Non-pigmented ciliary epithelial cell (primary cell): ENCODE measurements around the gene NCK2.

Experiments
- DNase-seq: peaks from one replicate; pipeline ENCODE4 v3.0.0-alpha.2; 2010; ENCODE audit warnings: low read depth

NCK2 gene

GRCh38 chr2:105814291-105814940 lies 69.7 kb downstream of the NCK2 start:
- no peak for DNase-seq

DNA sequence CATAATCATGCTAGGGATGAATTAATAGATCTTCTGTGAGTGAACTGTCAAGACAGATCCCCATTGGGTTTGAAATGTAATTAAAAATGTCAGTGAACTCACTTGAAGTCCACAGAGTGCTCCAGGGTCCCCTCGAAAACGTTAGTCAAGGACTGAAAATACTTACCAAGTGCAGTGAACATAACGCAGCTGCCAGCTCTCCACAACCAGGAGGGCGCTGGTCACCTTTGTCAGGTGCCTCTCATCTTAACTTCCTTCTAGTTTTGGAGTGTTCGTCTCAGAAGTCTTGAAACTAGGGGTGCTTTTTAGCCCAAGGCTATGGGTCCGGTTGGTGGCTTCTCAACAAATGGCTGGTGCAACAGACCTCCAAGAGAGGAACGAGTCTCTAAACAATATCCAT lies 70.7 kb downstream of the NCK2 start:
- no peak for DNase-seq

DNA sequence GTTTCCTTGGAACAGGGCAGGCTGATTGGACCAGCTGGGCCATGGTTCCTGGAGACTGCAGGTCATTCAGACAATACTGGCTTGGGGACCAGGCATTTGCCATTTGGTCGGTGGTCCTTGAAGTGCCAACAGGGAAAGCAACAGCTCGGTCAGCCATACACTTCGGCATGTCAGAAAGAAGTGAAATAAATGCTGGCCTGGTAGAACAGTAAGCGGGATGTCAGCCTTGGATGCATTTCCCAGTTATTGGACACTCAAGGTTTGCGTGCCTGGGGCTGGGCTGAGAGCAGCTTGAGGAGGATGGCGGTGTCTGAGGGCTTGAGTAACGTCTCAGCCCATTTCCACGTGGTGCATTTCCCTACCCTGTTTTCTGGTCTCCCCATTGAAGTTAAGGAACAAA lies 75.4 kb downstream of the NCK2 start:
- no peak for DNase-seq

GRCh38 chr2:105820691-105821090 lies 76.0 kb downstream of the NCK2 start:
- no peak for DNase-seq

DNA sequence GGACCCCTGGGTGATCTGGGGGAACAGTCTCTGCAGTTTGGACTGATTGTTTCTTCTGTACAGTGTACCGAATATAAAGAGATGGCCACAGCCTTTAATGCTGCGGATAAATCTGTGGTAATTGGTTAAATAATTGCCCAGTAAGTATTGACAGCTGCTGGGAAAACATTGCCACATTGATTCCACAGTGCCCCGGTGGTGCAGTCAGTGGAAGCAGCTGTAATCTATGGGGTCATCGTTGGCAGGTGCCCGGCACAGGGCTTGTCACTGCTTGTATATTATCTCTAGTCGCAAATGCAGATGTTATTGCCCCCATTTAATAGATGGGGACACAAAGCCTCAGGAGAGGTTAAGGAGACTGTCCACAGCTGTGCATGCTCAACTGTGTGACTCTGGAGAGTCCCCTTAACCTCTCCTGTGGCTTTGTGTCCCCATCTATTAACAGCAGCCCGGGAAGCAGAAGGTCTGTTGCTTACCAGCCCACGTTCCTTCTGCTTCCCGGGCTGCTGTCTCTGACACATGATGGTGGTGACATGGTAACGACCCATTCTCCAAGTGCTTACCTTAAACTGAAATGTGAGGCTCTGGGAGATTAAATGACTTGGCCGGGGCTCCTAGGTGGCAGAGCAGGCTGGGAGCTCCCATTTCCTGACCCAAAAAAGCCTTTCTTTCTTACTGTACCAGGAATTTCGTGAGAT lies 76.9 kb downstream of the NCK2 start:
- DNase-seq: no peak

- DNase-seq: no peak
Measured at GRCh38 chr2:105822186-105822585, 77.5 kb downstream of the NCK2 start.

GRCh38 chr2:105824446-105824845 lies 79.7 kb downstream of the NCK2 start:
- no peak for DNase-seq

GRCh38 chr2:105827351-105828096 lies 82.8 kb downstream of the NCK2 start:
- DNase-seq: no peak

DNA sequence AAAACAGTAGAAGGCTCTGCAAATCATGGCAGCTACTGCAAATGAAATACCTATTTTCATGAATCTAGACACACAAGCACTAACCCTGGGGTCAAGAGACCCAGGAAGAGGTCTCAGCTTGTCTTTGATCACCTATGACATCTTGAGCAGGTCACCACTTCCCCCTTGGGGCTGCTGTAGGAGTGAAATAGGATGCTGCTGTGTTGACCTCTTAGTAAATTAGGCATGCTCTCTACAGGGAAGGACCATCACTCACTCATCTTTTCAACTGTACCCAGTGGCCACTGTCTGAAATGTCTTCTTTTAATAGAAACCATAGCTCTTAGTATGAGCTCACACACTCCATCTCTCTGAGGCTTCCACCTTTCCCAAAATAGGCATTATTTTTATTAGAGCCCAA lies 83.8 kb downstream of the NCK2 start:
- no peak for DNase-seq

GRCh38 chr2:105834931-105835330 lies 90.2 kb downstream of the NCK2 start:
- DNase-seq: no peak

DNA sequence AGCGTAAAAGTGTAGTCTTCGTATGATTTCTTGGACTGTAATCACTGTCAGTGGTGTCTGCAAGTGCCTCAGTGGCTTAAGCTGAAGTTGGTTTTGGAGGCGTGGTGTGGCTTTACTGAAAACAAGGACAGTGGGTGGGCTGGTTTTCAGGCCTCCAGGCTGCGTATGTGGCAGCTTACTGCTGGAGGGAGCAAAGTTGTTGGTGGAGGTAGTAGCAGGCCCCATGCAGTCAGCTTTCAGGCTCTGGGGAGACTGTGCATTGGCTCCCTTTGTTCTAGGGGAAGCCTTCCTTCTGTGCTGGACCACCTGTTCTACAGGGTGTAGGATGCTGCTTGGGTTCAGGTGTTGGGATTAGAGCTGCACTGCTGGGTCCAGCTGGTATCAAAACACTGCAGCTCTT lies 91.6 kb downstream of the NCK2 start:
- no peak for DNase-seq

- no peak for DNase-seq
Measured at GRCh38 chr2:105836840-105837692, 92.4 kb downstream of the NCK2 start.

DNA sequence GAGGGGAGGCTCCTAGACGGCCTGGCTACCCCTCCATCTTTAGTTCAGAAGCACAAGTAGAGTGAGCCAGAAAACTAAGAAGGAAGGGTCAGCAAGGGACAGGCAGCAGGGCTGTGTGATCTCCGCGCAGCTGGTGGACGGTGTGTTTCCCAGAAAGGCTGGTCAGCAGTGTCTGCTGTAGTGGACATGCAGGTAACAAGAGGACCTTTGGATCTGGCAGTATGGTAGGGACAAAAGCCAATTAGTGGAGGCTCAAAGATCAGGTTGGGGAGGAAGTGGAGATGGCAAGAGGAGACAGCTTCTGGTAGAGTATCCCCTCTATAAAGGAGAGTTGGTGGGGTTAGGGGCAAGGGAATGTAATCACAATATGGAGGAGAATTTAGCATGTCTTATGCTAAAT lies 95.1 kb downstream of the NCK2 start:
- DNase-seq: no peak

GRCh38 chr2:105840933-105841332 lies 96.2 kb downstream of the NCK2 start:
- DNase-seq: no peak

DNA sequence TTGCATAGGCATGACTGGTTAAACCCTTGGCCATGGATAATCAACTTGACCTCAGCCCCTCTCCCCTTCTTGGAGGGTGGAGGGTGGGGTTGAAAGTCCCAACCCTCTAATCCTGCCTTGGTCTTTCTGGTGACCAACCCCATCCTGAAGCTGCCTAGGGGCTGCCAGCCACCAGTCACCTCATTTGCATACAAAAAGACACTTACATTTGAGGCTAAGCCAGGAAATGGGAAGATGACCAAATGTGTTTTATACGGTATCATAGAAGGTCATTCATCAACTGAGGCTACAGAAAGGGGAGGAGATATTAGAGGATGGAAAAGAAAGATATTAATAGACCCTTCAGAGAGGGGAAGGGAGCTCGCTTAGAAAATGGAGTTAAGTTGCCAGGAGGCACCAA lies 96.8 kb downstream of the NCK2 start:
- no peak for DNase-seq

DNA sequence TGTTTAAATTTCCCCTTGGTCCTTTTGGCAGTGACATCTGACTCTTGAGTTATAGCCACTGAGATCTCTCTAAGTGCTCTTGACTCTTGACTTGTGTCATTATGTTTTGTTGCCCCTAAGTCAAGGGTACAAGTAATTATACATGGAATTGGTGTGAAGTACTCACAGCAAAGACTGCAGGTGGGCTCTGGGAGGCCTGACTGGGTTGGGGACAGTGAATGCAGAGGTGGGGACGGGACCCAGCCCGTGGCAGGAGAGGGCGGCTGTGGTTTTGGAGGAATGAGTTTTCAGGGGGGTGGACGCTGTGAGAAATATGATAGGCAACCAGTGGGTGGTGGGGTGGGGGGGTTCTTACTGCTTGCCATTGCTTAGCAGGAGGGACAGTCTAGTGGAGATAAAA lies 97.8 kb downstream of the NCK2 start:
- no peak for DNase-seq

DNA sequence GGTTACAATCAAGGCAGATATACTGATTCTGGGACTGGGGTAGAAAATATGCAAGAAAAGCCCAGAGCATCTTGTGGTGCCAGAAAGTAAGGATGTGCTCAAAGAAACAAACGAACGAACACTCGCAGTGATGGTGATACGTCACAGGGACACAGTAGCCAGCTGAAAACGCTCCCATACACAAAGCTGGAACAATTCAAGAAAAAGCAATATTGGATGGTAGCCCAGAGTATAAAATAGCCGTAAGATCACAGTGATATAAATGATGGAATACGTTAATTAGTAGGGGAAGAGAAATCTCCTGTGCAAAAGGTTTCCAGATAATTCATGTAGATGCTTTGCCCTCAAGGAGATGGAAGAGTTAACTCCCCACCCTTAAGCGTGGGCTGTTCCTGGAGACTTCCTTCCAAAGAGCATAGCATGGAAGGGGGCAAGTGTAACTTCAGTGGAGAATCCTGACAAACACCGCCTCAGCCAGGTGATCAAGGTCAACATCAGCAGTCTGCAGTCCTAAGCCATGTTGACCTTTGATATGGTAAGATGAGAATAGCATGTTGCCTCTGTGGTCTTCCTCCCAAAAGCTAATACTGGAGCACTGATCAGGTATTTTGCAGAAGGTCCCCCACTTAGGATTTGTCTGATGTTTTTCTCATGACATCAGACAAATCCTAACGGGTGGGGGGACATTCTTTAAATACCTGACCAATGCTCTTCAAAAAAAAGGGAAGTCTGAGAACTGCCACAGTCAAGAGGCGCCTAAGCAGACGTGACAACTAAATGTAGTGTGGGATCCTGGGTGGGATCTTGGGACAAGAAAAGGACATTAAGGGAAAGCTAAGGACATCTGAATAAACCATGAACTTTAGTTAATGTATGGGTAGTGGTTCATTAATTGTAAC lies 99.0 kb downstream of the NCK2 start:
- no peak for DNase-seq

DNA sequence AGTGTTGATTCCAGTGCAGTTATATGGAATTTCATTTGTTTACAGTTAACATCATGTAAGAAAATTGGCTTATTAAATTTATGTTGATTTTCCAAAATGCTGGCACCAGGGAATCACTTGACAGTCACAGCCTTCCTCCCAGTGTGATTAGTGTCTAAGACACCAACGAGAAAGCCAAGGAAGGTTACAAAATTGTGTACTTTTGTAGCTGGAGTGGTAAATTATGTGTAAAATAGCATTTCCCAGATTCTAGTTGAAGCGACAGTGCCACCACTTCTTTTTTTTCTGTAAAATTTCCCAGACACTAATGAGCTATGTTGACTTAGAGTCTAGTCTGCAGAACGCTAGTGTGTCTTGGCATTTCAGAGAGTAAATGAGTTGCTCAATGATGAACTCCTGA lies 101.3 kb downstream of the NCK2 start:
- DNase-seq: no peak

GRCh38 chr2:105847056-105847455 lies 102.3 kb downstream of the NCK2 start:
- no peak for DNase-seq

GRCh38 chr2:105848367-105848766 lies 103.7 kb downstream of the NCK2 start:
- no peak for DNase-seq

DNA sequence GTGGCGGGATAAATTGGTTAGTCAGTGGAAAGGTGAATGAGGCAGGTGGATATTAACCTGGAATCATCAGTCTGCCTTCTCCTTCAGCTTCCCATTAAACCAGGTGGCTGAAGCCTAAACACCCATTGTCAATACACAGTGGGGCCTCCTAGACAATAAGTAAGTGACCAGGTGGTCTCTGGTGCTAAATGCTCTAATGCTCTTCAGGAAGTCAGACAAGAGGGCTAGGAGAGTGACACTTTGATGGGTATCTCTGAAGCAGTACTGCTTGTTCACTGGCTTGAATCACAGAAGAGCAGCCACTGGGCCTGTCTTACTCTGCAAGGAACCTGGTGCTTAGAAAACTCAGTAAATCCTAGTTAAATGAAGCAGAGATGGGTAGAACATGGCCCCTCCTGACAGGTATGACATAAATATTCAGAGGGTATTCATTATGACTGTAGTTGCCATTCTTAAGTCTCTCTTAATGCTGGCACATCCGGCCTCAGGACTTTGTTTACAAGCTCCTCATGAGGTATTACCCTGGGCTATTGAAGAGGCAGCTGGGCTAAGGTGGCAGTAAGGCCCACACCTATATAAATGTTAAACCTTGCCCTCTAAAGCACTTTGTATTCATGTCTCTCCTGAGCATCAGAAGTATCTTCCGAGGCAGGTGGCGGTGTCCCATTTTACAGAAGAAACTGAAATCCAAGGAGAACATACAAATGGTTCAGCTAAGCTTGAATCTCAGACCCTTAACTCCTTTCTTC lies 104.9 kb downstream of the NCK2 start:
- DNase-seq: no peak
